GM12878 (cell line): ENCODE data around the gene FHIP1B. TPM values are rescaled to one million over a fixed set of nuclear protein-coding genes. Genes with fewer than 3 reads are reported as not detected.

Experiments used
- ATAC-seq: fragments of 200-7000 bp; cut with Tn5 transposase; 3 replicates; pipeline ENCODE4 v1.9.1; 2020; ENCODE audit warnings: mild to moderate bottlenecking, moderate library complexity
- BruUV-seq: library from RNA; stranded (reverse); fragments of 400-500 nt; replicated peaks from 2 replicates; lab custom pipeline; 2021; lab: Mats Ljungman, UMichigan
- CTCF ChIA-PET: fragments of 300-600 bp; sonication (Branson Sonifier 250); formaldehyde crosslinking; extraction: SDS; loops from one replicate; lab custom pipeline; 2021; ENCODE audit warnings: inconsistent platforms; lab: Yijun Ruan, JAX
- POLR2A ChIA-PET: fragments of 350-600 bp; formaldehyde crosslinking; extraction: SDS; loops from one replicate; lab custom pipeline; 2021; ENCODE audit warnings: inconsistent platforms; lab: Charles Lee
- RAD21 ChIA-PET: fragments of 300-600 bp; sonication (Branson Sonifier 250); formaldehyde crosslinking; loops from one replicate; lab custom pipeline; 2023; ENCODE audit warnings: antibody characterized with exemption; ENCODE audit not compliant: unreplicated experiment; lab: Charles Lee
- SMC1A ChIA-PET: fragments of 300-600 bp; sonication (Branson Sonifier 250); formaldehyde crosslinking; loops from one replicate; lab custom pipeline; 2023; ENCODE audit not compliant: unreplicated experiment, uncharacterized antibody; lab: Charles Lee
- DNase-seq: peaks from one replicate; pipeline ENCODE4 v3.0.0-alpha.2; 2011; ENCODE audit warnings: low read depth, low spot score
- FAIRE-seq: peaks from 3 replicates; lab custom pipeline; 2011; peaks lifted over from hg19 to GRCh38; lab: Jason Lieb, UNC
- H2AFZ ChIP-seq: 2 replicates; pipeline ENCODE4 v1.6.0; 2011; ENCODE audit warnings: low read depth, low read length, control low read depth; ENCODE audit not compliant: control insufficient read depth
- H3K27ac ChIP-seq: 2 replicates; pipeline ENCODE4 v1.5.1; 2011; ENCODE audit warnings: control low read depth; ENCODE audit not compliant: control insufficient read depth, insufficient read depth
- H3K27me3 ChIP-seq, 2 experiments: replicated peaks in 1 of 2; 2 replicates each; pipeline versions ENCODE4 v1.6.0 to v1.6.1; 2011; ENCODE audit warnings: low read length in 1 of 2; ENCODE audit not compliant: control insufficient read depth in 2 of 2, insufficient read depth in 2 of 2
- H3K36me3 ChIP-seq, 2 experiments: 2 replicates each; pipeline ENCODE4 v1.5.1; 2011; ENCODE audit warnings: low read length in 1 of 2; ENCODE audit not compliant: control insufficient read depth in 2 of 2, insufficient read depth in 2 of 2
- H3K4me1 ChIP-seq: 2 replicates; pipeline ENCODE4 v1.6.1; 2011; ENCODE audit warnings: mild to moderate bottlenecking, low read length, moderate library complexity, mixed read lengths; ENCODE audit not compliant: control insufficient read depth, insufficient read depth
- H3K4me2 ChIP-seq: 2 replicates; pipeline ENCODE4 v1.6.0; 2011; ENCODE audit warnings: control low read depth; ENCODE audit not compliant: control insufficient read depth, insufficient read depth
- H3K4me3 ChIP-seq: fragments of 200-600 bp; sonication (generic); 2 replicates; pipeline ENCODE4 v1.5.1; 2016
- H3K79me2 ChIP-seq: 2 replicates; pipeline ENCODE4 v1.6.0; 2011; ENCODE audit warnings: low read length; ENCODE audit not compliant: control insufficient read depth, insufficient read depth
- H3K9ac ChIP-seq: 2 replicates; pipeline ENCODE4 v1.8.0; 2011; ENCODE audit warnings: low read length, control low read depth, mixed read lengths; ENCODE audit not compliant: control insufficient read depth, insufficient read depth
- H3K9me3 ChIP-seq: replicated peaks from 3 replicates; pipeline ENCODE4 v1.5.1; 2011; ENCODE audit warnings: mild to moderate bottlenecking, low read length; ENCODE audit not compliant: control insufficient read depth, insufficient read depth
- H4K20me1 ChIP-seq: 2 replicates; pipeline ENCODE4 v1.6.0; 2011; ENCODE audit not compliant: control insufficient read depth, insufficient read depth
- CREM ChIP-seq: IDR thresholded peaks from 2 replicates; pipeline ENCODE4 v1.6.1; 2014; ENCODE audit warnings: antibody characterized with exemption, low read depth
- HCFC1 ChIP-seq: fragments of 150-350 bp; IDR thresholded peaks from 2 replicates; pipeline ENCODE4 v1.6.1; 2014; ENCODE audit warnings: low read length
- IKZF1 ChIP-seq: fragments of 450-650 bp; conservative IDR thresholded peaks from 2 replicates; pipeline ENCODE4 v1.6.1; 2017; ENCODE audit warnings: antibody characterized with exemption, mild to moderate bottlenecking
- NFIC ChIP-seq: IDR thresholded peaks from 2 replicates; pipeline ENCODE4 v1.6.1; 2012; ENCODE audit warnings: low read depth, mild to moderate bottlenecking, inconsistent platforms, low read length, moderate library complexity
- NRF1 ChIP-seq: conservative IDR thresholded peaks from 2 replicates; pipeline ENCODE4 v1.6.1; 2011; ENCODE audit warnings: mild to moderate bottlenecking, low read depth, low read length, improper control_type of control experiment
- PKNOX1 ChIP-seq: fragments of 450-650 bp; IDR thresholded peaks from 2 replicates; pipeline ENCODE4 v1.6.1; 2016; ENCODE audit warnings: mild to moderate bottlenecking
- ZNF592 ChIP-seq: fragments of 450-650 bp; IDR thresholded peaks from 2 replicates; pipeline ENCODE4 v1.6.1; 2017; ENCODE audit warnings: mild to moderate bottlenecking, moderate library complexity
- WGBS: methylation state at CpG from one replicate; pipeline ENCODE4 v1.1.6; 2016; ENCODE audit warnings: low lambda C conversion rate; ENCODE audit not compliant: insufficient replicate concordance, insufficient coverage; ENCODE audit errors: missing lambda C conversion rate; 5-methylcytosine and 5-hydroxymethylcytosine counted together
- in situ Hi-C: fragments of 300-500 bp; cut with MboI; formaldehyde crosslinking; loops from 9 replicates; pipeline ENCODE4 v1.14.3; 2018; ENCODE audit warnings: mixed read lengths
- intact Hi-C: fragments of 100-400 bp; cut with micrococcal nuclease; formaldehyde crosslinking; loops from one replicate; pipeline ENCODE4 v1.14.2; 2022; ENCODE audit not compliant: unreplicated experiment
- polyA plus RNA-seq, 11 experiments: library from polyadenylated mRNA; depleted of rRNA in 4 of 11; unstranded in 6 of 11; stranded (reverse) in 5 of 11; fragments of >200 nt; fragmentation: Nextera tagmentation in 4 of 11; fragmentation: Illumina TruSeq in 1 of 11; extraction: Ambion mirVana in 4 of 11; extraction: Trizol in 1 of 11; gene quantifications; 1 replicate in 1 of 11; 2 replicates in 10 of 11; pipeline versions ENCODE4 v1.2.1 to v1.2.3, GENCODE V29; 2011 to 2016; ENCODE audit warnings: inconsistent platforms in 2 of 11, missing spikeins in 2 of 11, low read depth in 1 of 11
- total RNA-seq, 4 experiments: library from RNA; depleted of rRNA in 3 of 4; stranded (reverse); fragments of >200 nt in 3 of 4; fragmentation: Illumina TruSeq in 1 of 4; extraction: Trizol in 1 of 4; gene quantifications; 2 replicates each; pipeline versions ENCODE4 v1.2.1 to v1.2.3, GENCODE V29; 2013 to 2021

FHIP1B gene
- total and polyA plus RNA-seq, 10 of the 15 experiments (the other 5 are each of a cell fraction or from before 2014, with no cell fraction given) = 0.90 to 28.1 (median 11.1) TPM

GRCh38 chr11:6197466-6198200, 36.8 kb downstream of the FHIP1B start:
- Histone ChIP-seq H3K36me3 (no peaks in the 10 kb centered on the region), H3K9me3 (no peaks in the 10 kb centered on the region), H3K4me2 (no peak overlapping the region), H2AFZ (no peak overlapping the region), H3K4me3 (no peak overlapping the region), H4K20me1 (no peaks in the 10 kb centered on the region), H3K4me1 (no peaks in the 10 kb centered on the region), H3K79me2 (no peaks in the 10 kb centered on the region), H3K9ac (no peak overlapping the region), H3K27me3 (no peaks in the 10 kb centered on the region), H3K27ac (no peak overlapping the region)
- ChIA-PET CTCF (no interaction called here), SMC1A (interaction anchor here (0.9 to 1.1 kb wide), 2 partner anchors 9 to 37 kb away, joined by 3 to 5 read pairs; partner anchors contain the start of genes C11orf42 and FHIP1B), POLR2A (interaction anchor here (1.7 kb wide), 1 partner anchor 29 kb away, joined by 4 read pairs; no protein-coding TSS in a partner anchor), RAD21 (no interaction called here)
- no TSS peak for BruUV-seq
- ATAC-seq (no peak), FAIRE-seq (no peak), DNase-seq (no peak)
- in situ Hi-C loops (no loop called here), intact Hi-C loops (no loop called here)
- WGBS = 52% methylated on average over 4 of the region's 4 CpGs
- TF ChIP-seq ZNF592 (no peak), CREM (no peak), NRF1 (no peak), PKNOX1 (no peak), IKZF1 (no peak), NFIC (no peak), HCFC1 (no peak)
